ENCODE measurements around the gene BATF3.

GRCh38 chr1:212683357-212683722 lies 16.3 kb downstream of the BATF3 start:
- TF ChIP-seq, protein P1, sequence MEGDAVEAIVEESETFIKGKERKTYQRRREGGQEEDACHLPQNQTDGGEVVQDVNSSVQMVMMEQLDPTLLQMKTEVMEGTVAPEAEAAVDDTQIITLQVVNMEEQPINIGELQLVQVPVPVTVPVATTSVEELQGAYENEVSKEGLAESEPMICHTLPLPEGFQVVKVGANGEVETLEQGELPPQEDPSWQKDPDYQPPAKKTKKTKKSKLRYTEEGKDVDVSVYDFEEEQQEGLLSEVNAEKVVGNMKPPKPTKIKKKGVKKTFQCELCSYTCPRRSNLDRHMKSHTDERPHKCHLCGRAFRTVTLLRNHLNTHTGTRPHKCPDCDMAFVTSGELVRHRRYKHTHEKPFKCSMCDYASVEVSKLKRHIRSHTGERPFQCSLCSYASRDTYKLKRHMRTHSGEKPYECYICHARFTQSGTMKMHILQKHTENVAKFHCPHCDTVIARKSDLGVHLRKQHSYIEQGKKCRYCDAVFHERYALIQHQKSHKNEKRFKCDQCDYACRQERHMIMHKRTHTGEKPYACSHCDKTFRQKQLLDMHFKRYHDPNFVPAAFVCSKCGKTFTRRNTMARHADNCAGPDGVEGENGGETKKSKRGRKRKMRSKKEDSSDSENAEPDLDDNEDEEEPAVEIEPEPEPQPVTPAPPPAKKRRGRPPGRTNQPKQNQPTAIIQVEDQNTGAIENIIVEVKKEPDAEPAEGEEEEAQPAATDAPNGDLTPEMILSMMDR (IDR thresholded peaks at IDR 0.05) = no peak
- TF ChIP-seq POLR2A (IDR thresholded peaks at IDR 0.05) = no peak
